Measurements from ENCODE around the gene ADIPOR2.

DNA sequence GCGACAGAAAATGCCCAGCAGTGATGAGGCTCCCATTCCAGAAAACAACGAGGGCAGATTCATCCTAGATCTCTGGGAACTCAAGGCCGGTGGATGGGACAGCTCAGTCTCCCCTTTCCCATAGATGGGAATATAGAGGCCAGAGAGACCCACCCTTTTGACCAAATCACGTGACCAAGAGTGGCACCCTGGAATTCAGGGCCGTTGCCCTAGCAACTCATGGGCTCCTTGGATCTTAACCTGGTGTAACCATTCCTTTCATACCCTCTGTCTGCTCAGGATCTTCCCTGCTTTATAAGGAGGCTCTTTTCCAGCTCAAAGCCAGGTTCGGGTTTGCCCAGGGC lies 121.0 kb downstream of the ADIPOR2 start:
- TF ChIP-seq, protein P1, sequence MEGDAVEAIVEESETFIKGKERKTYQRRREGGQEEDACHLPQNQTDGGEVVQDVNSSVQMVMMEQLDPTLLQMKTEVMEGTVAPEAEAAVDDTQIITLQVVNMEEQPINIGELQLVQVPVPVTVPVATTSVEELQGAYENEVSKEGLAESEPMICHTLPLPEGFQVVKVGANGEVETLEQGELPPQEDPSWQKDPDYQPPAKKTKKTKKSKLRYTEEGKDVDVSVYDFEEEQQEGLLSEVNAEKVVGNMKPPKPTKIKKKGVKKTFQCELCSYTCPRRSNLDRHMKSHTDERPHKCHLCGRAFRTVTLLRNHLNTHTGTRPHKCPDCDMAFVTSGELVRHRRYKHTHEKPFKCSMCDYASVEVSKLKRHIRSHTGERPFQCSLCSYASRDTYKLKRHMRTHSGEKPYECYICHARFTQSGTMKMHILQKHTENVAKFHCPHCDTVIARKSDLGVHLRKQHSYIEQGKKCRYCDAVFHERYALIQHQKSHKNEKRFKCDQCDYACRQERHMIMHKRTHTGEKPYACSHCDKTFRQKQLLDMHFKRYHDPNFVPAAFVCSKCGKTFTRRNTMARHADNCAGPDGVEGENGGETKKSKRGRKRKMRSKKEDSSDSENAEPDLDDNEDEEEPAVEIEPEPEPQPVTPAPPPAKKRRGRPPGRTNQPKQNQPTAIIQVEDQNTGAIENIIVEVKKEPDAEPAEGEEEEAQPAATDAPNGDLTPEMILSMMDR (IDR thresholded peaks at IDR 0.05): no peak
- TF ChIP-seq POLR2A (IDR thresholded peaks at IDR 0.05) (no peak), EP300 (IDR thresholded peaks at IDR 0.05) (no peak)

Measured in ovary (tissue), 3 donors.